Neural progenitor cell (in vitro differentiated cells): ENCODE measurements around the gene BLVRA.

ENCODE experiments used
- EZH2 ChIP-seq: fragments of 200-600 bp; sonication (generic); IDR thresholded peaks from 2 replicates; pipeline ENCODE4 v1.6.1; 2017; ENCODE audit warnings: antibody characterized with exemption, mild to moderate bottlenecking, moderate library complexity
- TF ChIP-seq, protein P1 (sequence below): fragments of 200-600 bp; sonication (generic); IDR thresholded peaks from 2 replicates; pipeline ENCODE4 v1.5.1; 2017; ENCODE audit warnings: antibody characterized with exemption, mild to moderate bottlenecking

DNA sequence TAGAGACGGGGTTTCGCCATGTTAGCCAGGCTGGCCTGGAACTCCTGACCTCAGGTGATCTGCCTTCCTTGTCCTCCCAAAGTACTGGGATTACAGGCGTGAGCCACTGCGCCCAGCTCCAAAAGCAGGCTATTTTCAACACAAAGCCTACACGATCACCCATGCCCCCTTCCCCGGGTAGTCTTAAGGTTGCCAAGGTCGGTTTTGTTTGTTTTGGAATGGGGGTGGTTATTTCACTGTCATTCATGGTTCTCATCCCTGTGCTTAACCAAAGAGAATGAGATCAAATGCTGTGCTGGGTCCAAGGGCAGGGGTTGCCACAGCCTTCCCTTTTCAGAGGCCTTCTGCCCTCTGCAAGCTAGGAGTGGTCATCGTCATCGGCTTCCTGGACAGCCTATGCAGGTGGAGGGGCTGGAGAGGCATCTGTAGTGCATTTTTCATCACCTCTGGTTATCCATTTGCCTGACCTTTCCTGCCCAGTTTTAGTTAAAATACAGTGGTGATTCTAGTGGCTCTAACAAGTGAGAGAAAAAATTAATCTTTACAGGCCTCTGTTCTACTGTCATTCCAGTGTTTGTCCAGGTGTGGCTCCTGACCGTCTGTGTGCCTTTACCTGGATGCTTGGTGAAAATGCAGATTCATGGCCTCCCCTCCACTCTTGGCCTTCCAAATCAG is 11.4 kb downstream of the BLVRA start:
- TF ChIP-seq, protein P1, sequence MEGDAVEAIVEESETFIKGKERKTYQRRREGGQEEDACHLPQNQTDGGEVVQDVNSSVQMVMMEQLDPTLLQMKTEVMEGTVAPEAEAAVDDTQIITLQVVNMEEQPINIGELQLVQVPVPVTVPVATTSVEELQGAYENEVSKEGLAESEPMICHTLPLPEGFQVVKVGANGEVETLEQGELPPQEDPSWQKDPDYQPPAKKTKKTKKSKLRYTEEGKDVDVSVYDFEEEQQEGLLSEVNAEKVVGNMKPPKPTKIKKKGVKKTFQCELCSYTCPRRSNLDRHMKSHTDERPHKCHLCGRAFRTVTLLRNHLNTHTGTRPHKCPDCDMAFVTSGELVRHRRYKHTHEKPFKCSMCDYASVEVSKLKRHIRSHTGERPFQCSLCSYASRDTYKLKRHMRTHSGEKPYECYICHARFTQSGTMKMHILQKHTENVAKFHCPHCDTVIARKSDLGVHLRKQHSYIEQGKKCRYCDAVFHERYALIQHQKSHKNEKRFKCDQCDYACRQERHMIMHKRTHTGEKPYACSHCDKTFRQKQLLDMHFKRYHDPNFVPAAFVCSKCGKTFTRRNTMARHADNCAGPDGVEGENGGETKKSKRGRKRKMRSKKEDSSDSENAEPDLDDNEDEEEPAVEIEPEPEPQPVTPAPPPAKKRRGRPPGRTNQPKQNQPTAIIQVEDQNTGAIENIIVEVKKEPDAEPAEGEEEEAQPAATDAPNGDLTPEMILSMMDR, result no peak
- TF ChIP-seq EZH2, result no peak
